ENCODE measurements around the gene ANKRD39. TPM values are rescaled to one million over a fixed set of nuclear protein-coding genes. Genes with fewer than 3 reads are reported as not detected.

The ANKRD39 gene
- total RNA-seq, 1 experiment from 2014 or later: 9.5 TPM

DNA sequence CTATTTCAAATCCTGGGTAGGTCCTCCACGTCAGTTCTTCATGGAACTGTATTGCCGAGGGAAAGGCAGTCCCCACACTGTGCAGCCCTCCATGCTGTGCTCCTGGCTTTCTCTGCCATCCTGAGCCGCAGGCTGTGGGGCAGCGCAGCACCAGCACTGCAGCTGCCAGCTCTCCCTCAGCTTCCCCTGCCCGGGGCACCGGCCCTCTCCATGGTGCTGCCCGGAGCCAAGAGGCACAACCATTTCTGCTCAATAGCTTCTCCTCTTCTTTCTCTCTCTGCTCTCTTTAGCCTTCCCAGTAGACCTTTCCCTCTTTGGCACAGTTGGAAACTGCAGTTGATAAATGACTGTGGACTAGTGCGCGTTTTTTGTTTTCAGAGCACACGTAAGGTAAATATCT, 26.1 kb downstream of the ANKRD39 start:
- no peak for DNase-seq (ENCODE audit: low read depth)

- no peak for DNase-seq (ENCODE audit: low read depth)
These were observed 27.7 kb downstream of the ANKRD39 start for GRCh38 chr2:96830044-96830562.

- no peak for DNase-seq (ENCODE audit: low read depth)
These were observed 28.9 kb downstream of the ANKRD39 start for GRCh38 chr2:96828874-96829273.

DNA sequence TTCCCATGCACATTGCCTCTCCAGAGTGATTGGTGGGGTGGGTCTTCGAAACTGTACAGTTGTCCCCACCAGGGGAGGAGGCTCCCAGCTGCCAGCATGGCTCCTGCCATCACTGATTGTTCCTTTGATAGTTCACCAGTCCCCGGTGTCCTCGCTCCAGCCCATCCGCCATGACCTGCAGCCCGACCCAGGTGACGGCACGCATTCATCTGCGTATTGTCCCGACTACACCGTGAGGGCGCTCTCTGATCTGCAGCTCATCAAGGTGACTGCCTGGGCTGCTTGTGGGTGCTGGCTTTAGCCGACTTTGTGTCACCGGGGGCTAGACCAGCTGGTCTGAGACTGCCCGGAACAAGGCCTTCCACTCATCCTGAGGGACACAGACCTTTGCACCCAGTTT, 29.4 kb downstream of the ANKRD39 start:
- DNase-seq (ENCODE audit: low read depth): no peak

DNA sequence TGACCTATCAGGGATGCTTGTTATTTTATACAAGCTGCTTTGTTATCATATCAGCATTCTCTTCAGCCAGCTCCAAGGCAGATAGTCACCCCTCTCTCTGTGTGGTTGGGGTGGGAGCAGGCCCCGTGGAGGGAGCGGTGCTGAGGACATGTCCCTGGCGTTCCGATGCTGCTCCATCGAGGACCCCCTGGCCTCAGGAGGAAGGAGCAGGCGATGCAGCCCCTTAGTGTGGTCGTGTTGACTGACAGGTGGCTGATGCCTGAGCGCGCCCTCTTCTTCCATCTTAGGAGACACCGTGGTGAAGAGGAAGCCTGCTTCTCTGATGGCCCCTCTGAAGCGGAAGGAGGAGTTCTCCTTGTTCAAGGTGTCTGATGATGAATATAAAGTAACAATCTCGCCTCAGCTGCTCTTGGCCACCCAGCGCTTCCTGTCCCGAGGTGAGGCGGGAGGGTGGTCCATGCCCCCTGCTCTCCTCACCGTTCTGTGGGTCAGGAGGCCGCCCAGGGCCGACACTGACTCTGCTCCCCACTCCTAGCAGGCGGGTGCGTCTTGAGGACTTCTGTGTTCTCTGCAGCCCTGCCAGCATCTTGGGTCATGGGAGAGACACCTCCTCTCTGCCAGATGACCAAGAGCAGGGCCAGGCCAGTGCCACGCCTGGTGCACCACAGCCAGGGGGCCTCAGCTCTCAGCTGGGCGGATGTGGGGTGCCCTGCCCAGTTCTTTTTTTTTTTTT, 31.1 kb downstream of the ANKRD39 start:
- no peak for DNase-seq (ENCODE audit: low read depth)

DNA sequence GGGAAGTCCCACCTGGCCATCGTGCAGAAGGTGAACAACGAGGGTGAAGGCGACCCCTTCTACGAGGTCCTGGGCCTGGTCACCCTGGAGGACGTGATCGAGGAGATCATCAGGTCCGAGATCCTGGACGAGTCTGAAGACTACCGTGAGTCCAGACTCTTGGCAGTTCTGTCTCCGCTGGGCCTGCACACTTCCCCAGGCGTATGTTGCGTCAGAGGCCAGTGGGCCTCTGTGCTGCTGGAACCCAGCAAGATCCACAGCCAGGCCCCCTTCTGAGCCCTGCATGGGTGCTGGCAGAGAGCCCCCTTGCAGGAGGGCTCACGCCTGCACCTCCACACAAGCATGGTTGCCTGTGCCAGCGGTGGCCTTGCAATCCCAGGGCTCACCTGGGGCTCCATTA, 32.8 kb downstream of the ANKRD39 start:
- DNase-seq (ENCODE audit: low read depth): no peak

DNA sequence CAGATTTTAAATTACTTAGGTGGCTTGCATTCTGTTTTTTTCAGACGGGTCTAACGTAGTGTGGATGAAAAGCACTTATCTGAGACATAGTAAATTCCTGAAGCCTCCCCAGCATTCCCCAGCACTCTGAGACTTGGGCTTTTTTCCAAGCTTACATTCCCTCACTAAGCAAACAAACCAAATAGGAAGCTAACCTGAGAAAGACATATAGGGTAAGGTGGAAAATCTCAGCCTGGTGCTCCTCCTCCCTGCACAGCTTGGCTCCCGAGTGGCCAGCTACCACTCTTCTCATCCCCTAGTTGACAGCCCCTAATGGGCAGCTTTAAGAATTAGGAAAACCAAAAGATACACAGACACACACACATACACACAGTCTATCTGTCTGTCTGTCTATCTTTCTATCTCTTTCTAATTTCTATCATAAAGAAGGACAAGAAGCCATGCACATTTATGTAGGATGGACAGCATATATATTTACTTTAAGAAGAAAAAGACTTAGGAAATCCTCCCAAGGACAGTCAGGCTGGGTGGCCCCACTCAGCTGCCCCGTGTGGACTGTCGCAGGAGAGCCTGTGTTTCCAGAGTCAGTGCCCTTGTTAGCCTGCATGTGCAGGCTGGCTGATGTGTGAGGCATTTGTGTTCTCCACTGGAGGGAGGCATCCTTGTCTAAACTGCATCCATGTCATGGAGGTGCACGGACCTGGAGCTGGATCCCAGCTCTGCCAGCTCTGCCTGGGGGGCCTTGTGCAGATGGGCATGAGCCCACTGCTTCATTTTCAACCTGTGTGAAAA, 33.5 kb downstream of the ANKRD39 start:
- no peak for DNase-seq (ENCODE audit: low read depth)

DNA sequence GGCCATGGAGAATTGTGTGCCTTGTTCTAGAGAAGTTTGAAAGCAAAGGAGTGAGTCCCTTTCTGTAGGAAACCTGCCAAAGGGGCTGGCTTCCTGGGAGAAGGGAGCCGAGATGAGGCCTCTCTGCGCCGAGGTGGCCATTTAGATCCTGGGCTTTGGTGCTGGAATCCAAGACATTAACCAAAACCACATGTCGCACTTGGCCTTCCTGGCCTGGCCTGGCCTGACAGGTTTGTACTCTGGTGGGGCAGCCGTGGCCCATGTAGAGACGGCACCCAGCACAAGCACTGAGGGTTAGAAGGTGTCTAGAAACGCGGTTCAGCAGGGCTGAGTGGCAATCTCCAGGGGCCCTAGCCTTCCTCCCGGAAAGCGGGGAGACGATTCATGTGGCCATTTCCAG, 34.6 kb downstream of the ANKRD39 start:
- no peak for DNase-seq (ENCODE audit: low read depth)

GRCh38 chr2:96822786-96823185, 35.0 kb downstream of the ANKRD39 start:
- no peak for DNase-seq (ENCODE audit: low read depth)

DNA sequence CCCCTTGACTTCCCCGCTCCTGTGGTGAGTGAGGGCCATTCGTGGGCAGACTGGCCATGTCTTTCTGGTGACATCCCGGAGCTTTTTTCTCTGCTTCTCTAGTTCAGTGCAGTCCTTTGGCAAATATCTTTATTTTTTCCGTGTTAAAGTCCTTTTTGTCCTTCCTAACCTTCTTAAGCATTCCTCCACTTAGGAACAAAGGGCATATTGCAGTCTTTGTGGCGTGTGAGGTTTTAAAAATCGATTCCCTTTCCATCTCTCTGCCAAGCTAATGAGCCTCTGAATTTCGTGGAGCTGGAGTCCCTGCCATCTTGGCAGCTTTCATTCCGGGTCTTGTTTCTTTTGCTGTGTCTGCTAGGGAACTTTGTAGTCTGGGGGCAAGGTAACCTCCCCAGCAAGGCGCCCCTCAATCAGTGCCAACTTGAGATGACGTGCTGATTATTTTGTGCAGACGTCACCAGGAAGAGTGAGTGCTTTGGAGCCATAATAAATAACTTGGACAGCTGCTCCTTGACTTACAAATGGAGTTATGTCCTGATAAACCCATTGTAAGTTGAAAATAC, 36.6 kb downstream of the ANKRD39 start:
- DNase-seq (ENCODE audit: low read depth): no peak

DNA sequence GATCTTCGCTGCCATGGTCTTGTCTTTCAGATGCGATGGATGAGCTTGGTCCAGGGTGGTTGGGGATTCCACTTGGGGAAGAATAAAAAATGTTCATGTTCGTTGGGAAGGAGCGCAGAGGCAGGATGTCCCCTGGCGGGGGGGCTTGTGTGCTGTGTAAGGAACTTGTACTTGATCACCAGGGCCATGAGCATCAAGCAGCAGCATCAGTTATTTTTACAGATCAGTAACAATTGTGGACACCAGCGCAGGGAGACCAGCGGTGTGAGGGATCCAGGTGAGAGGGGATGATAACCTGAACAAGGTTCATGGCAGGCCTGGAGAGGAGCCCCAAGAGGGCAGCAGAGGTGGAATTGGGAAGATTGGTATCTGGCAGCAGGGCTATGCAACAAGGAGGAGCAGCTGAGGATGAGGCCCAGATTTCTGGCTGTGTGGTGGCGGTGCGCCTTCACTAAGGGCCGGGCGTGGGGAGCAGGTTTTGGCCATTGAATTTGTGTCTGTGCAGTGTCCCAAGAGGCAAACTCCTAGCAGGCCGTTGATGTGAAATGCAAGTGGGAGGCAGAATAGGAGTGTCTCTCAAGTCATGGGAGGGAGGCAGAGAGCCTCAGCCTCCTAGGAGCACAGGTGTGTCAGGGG, 37.8 kb downstream of the ANKRD39 start:
- DNase-seq (ENCODE audit: low read depth): no peak

- no peak for DNase-seq (ENCODE audit: low read depth)
These were observed 38.5 kb downstream of the ANKRD39 start for GRCh38 chr2:96819128-96819875.

DNA sequence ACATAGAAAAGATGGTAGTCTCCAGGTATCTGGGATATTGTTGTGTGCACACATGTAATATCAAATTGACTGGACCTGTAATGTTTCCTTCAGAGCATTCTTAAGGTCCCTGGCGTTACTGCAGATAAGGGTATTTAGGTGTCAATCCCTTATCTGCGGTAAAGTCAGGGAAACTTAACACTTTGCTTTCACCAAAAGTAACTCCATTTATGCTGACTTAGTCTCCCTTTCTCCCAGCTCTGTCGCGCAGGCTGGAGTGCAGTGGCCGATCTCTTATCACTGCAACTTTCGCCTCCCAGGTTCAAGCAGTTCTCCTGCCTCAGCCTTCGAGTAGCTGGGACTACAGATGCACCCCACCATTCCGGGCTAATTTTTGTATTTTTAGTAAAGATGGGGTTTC, 39.9 kb downstream of the ANKRD39 start:
- no peak for DNase-seq (ENCODE audit: low read depth)

DNA sequence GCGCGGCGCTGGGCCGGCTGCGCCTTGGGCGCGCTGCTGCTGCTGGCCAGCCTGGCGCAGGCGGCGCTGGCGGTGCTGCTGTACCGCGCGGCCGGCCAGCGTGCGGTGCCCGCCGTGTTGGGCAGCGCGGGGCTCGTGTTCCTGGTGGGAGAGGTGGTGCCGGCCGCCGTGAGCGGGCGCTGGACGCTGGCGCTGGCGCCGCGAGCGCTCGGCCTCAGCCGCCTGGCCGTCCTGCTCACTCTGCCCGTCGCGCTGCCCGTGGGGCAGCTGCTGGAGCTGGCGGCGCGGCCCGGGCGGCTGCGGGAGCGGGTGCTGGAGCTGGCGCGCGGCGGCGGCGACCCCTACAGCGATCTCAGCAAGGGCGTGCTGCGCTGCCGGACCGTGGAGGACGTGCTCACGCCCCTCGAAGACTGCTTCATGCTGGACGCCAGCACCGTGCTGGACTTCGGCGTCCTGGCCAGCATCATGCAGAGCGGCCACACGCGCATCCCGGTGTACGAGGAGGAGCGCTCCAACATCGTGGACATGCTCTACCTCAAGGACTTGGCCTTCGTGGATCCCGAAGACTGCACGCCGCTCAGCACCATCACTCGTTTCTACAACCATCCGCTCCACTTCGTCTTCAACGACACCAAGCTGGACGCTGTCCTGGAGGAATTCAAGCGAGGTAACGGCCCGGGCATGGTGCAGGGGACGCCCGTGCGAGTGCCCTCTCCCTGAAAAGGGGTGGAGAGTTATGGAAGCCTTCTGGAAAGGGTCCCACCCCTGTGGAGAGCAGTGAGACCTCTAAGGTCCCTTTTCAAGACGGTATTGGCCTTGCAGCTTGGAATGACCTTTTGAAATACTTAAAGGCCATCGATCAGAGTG, 40.7 kb downstream of the ANKRD39 start:
- no peak for DNase-seq (ENCODE audit: low read depth)

GRCh38 chr2:96816127-96816835, 41.5 kb downstream of the ANKRD39 start, which contains the start of gene CNNM3:
CNNM3 (plus strand) TSS chr2:96816268; CDS start chr2:96816278, 10 bp downstream.
- peak; percentile 70 for DNase-seq (ENCODE audit: low read depth)

GRCh38 chr2:96815326-96816126, 42.3 kb downstream of the ANKRD39 start:
- peak; percentile 5 for DNase-seq (ENCODE audit: low read depth)

DNA sequence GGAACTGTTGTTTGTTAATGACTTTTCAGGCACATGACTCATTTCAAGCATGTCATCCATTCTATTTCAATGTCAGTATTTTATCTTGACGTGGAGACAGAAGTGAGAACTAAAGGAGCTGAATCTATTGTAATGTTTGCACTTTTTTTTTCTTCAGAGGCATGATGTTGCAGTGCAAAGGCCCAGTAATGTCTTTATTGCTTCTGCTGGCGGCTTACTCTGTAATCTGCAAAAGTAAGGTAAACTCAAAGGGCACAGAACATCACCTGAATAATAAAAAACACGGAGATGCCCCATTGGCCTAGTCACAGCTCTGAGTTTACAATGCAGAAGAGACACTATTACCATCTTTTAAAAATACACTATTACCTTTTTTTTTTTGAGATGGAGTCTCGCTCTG, 44.2 kb downstream of the ANKRD39 start:
- DNase-seq (ENCODE audit: low read depth): no peak

- no peak for DNase-seq (ENCODE audit: low read depth)
These were observed 45.9 kb downstream of the ANKRD39 start for GRCh38 chr2:96811917-96812316.

Data from HT1080 (cell line).